Measurements from ENCODE around the gene SPDYE2B.
"Not testable (repeated sequence)": the region's sequence is repeated elsewhere in the genome, so short reads cannot be mapped to it uniquely, and the experiment has no call there.

DNA sequence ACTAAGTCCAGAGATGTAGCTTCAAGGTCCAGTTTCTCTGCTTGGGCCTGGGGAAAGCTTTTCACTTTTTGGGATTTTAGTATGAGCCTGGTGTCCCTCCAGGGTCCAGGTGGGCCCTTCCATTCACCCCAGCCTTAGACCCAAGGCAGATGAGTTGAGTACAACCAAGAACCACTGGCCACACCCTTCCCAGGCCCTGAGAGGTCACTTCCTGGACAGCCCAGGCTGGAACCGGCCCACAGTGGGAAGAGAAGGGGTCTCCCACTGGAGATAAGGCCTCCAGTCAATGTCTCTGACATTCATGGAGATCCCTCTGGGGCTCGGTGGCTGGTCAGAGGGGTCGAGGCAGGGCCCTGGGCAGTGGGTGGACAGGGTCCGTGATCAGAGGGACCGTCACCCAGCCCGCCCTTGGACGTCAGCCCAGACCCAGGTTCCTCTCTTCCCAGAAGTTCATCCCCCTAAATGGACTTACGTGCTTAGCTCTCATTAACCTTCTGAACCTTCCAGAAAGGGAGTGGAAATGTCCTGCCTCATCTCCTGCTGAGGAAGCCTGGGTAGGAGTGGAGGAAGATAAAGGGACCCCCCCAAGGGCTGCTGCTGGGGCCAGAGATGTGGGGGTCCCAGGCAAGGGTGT is 22.7 kb upstream of the SPDYE2B start:
- TF ChIP-seq, protein P1, sequence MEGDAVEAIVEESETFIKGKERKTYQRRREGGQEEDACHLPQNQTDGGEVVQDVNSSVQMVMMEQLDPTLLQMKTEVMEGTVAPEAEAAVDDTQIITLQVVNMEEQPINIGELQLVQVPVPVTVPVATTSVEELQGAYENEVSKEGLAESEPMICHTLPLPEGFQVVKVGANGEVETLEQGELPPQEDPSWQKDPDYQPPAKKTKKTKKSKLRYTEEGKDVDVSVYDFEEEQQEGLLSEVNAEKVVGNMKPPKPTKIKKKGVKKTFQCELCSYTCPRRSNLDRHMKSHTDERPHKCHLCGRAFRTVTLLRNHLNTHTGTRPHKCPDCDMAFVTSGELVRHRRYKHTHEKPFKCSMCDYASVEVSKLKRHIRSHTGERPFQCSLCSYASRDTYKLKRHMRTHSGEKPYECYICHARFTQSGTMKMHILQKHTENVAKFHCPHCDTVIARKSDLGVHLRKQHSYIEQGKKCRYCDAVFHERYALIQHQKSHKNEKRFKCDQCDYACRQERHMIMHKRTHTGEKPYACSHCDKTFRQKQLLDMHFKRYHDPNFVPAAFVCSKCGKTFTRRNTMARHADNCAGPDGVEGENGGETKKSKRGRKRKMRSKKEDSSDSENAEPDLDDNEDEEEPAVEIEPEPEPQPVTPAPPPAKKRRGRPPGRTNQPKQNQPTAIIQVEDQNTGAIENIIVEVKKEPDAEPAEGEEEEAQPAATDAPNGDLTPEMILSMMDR (conservative IDR thresholded peaks at IDR 0.05 in 1 of 2, IDR thresholded peaks at IDR 0.05 in 1 of 2; ENCODE audit: low read depth in 1 of 2, low read length in 2 of 2) = not testable (repeated sequence)
- TF ChIP-seq EZH2 (IDR thresholded peaks at IDR 0.05; ENCODE audit: low read length, missing control alignments) = not testable (repeated sequence)
